PC-9 (cell line): Measurements from ENCODE around the gene ADCY2. TPM values are rescaled to one million over a fixed set of nuclear protein-coding genes. Genes with fewer than 3 reads are reported as not detected.

Source experiments
- BruUV-seq: library from RNA; stranded (reverse); fragments of 400-500 nt; replicated peaks from 2 replicates; lab custom pipeline; 2021; lab: Mats Ljungman, UMichigan
- CTCF ChIA-PET: fragments of 300-600 bp; sonication (Branson Sonifier 250); formaldehyde crosslinking; loops from one replicate; lab custom pipeline; 2022; ENCODE audit warnings: antibody characterized with exemption; lab: Charles Lee
- POLR2A ChIA-PET: fragments of 300-600 bp; sonication (Branson Sonifier 250); formaldehyde crosslinking; loops from one replicate; lab custom pipeline; 2022; ENCODE audit warnings: antibody characterized with exemption; ENCODE audit not compliant: unreplicated experiment; lab: Charles Lee
- DNase-seq, 2 experiments: peaks; one replicate each; pipeline versions ENCODE4 v3.0.0 to v3.0.0-alpha.2; 2015 to 2022; ENCODE audit warnings: mixed read lengths in 1 of 2
- H2AFZ ChIP-seq: fragments of 200-600 bp; sonication (generic); 2 replicates; pipeline ENCODE4 v1.8.1; 2017; ENCODE audit warnings: antibody characterized with exemption
- H3F3A ChIP-seq: fragments of 200-600 bp; sonication (generic); 2 replicates; pipeline ENCODE4 v1.8.1; 2017; ENCODE audit warnings: antibody characterized with exemption, mild to moderate bottlenecking, low read depth; ENCODE audit not compliant: insufficient read depth
- H3K27ac ChIP-seq: fragments of 200-600 bp; sonication (generic); 2 replicates; pipeline ENCODE4 v1.6.1; 2016; ENCODE audit warnings: mixed run types
- H3K27me3 ChIP-seq: fragments of 200-600 bp; sonication (generic); 2 replicates; pipeline ENCODE4 v1.6.1; 2016; ENCODE audit warnings: low read depth, mixed run types; ENCODE audit not compliant: insufficient read depth
- H3K36me3 ChIP-seq: fragments of 200-600 bp; sonication (generic); 2 replicates; pipeline ENCODE4 v1.6.1; 2016; ENCODE audit warnings: low read depth, mixed run types
- H3K4me1 ChIP-seq: fragments of 200-600 bp; sonication (generic); replicated peaks from 2 replicates; pipeline ENCODE4 v1.6.1; 2016; ENCODE audit warnings: mixed run types; ENCODE audit not compliant: insufficient read depth
- H3K4me2 ChIP-seq: fragments of 200-600 bp; sonication (generic); 2 replicates; pipeline ENCODE4 v1.6.1; 2017; ENCODE audit warnings: mixed run types
- H3K4me3 ChIP-seq: fragments of 200-600 bp; sonication (generic); 2 replicates; pipeline ENCODE4 v1.6.1; 2016; ENCODE audit warnings: mixed run types
- H3K79me2 ChIP-seq: fragments of 200-600 bp; sonication (generic); 2 replicates; pipeline ENCODE4 v1.6.1; 2017; ENCODE audit warnings: low read depth, mixed run types
- H3K9me2 ChIP-seq: fragments of 200-600 bp; sonication (generic); 2 replicates; pipeline ENCODE4 v1.8.1; 2017; ENCODE audit warnings: mild to moderate bottlenecking; ENCODE audit not compliant: insufficient read depth
- H3K9me3 ChIP-seq: fragments of 200-600 bp; sonication (generic); 2 replicates; pipeline ENCODE4 v1.8.1; 2016; ENCODE audit warnings: low read depth; ENCODE audit not compliant: insufficient read depth
- H4K20me1 ChIP-seq: fragments of 200-600 bp; sonication (generic); 2 replicates; pipeline ENCODE4 v1.8.1; 2017; ENCODE audit not compliant: insufficient read depth
- CTCF ChIP-seq: fragments of 200-600 bp; sonication (generic); conservative IDR thresholded peaks from 2 replicates; pipeline ENCODE4 v1.6.1; 2017; ENCODE audit warnings: mixed run types, antibody characterized with exemption, mild to moderate bottlenecking, moderate library complexity
- EZH2 ChIP-seq: fragments of 200-600 bp; sonication (generic); IDR thresholded peaks from 2 replicates; pipeline ENCODE4 v1.8.0; 2017; ENCODE audit warnings: antibody characterized with exemption, low read depth
- intact Hi-C: fragments of 100-400 bp; cut with micrococcal nuclease; formaldehyde crosslinking; loops from one replicate; pipeline ENCODE4 v1.10.0; 2022; ENCODE audit not compliant: unreplicated experiment
- total RNA-seq: library from RNA; stranded (reverse); gene quantifications from 2 replicates; pipeline ENCODE4 v1.2.3, GENCODE V29; 2021

Gene ADCY2
- total RNA-seq, 1 experiment from 2014 or later = not detected

DNA sequence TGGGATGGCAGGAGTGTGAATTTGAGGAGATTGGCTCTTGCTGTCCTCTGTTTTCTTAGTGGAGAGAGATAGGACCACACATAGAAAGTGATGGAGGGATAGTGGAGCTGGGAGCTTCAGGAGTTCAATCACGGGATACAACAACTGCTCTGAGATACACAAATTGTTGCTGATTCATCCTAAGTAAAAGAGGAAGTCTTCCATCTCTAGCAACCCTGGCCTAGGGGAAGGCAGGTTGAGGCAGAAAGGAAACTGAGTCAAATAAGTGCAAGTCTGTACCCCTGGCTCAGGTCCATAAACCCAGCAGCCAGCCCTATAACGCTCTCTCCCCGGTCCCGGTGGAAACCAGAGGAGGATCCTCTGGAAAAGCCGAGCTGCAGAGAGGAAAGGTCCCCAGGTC, 97.7 kb downstream of the ADCY2 start:
- CTCF ChIA-PET = no interaction called here
- Histone ChIP-seq H3K79me2 (no peaks in the 10 kb centered on the region), H3K36me3 (no peaks in the 10 kb centered on the region), H4K20me1 (no peaks in the 10 kb centered on the region), H3F3A (no peaks in the 10 kb centered on the region), H3K27me3 (no peaks in the 10 kb centered on the region), H3K4me3 (no peak overlapping the region), H3K27ac (no peak overlapping the region), H3K4me2 (no peak overlapping the region), H3K9me3 (no peaks in the 10 kb centered on the region), H2AFZ (no peak overlapping the region), H3K4me1 (no peaks in the 10 kb centered on the region), H3K9me2 (no peaks in the 10 kb centered on the region)
- no peak for DNase-seq
- no peak for TF ChIP-seq CTCF
- TF ChIP-seq EZH2 = no peak
- BruUV-seq = no TSS peak
- POLR2A ChIA-PET = no interaction called here
- intact Hi-C loops = no loop called here

- Histone ChIP-seq H3K27ac (no peak overlapping the region), H3K27me3 (no peaks in the 10 kb centered on the region), H3K36me3 (no peaks in the 10 kb centered on the region), H3K79me2 (no peaks in the 10 kb centered on the region), H3K9me2 (no peaks in the 10 kb centered on the region), H3K4me3 (no peak overlapping the region), H3K4me1 (no peaks in the 10 kb centered on the region), H2AFZ (no peak overlapping the region), H4K20me1 (no peaks in the 10 kb centered on the region), H3K9me3 (no peaks in the 10 kb centered on the region), H3F3A (no peaks in the 10 kb centered on the region), H3K4me2 (no peak overlapping the region)
- intact Hi-C loops = no loop called here
- POLR2A ChIA-PET = interaction anchor here (0.6 kb wide), 1 partner anchor 18 kb away, joined by 3 read pairs; no protein-coding TSS in a partner anchor
- no peak for DNase-seq
- no peak for TF ChIP-seq EZH2
- no peak for TF ChIP-seq CTCF
- no TSS peak for BruUV-seq
- CTCF ChIA-PET = no interaction called here
Observed at GRCh38 chr5:7494481-7495130, 98.7 kb downstream of the ADCY2 start.

DNA sequence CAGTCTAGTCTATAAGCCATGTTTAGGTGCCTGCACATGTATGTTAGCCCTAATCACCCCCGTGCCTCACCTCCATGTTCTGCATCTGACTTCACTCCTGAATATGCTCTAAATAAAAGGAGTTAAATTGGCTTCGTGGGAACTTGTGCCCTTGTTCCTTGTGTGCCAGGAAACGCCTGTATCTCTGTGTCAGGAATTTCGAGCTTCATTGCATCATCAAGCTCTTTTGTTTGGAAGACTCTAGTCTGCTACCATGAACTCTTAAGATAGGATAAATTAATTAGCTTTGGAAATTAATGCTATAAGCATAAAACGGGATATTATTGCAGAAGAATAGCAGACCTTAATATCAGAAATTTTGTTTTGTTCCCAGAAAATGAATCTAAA, 99.2 kb downstream of the ADCY2 start:
- no peaks in the 10 kb centered on the region for H3K27me3 ChIP-seq
- POLR2A ChIA-PET = no interaction called here
- CTCF ChIA-PET = no interaction called here

More for the DNA sequence above, 99.2 kb downstream of the ADCY2 start:
- H3K79me2 ChIP-seq = no peaks in the 10 kb centered on the region
- intact Hi-C loops = no loop called here
- no peak for DNase-seq
- H2AFZ ChIP-seq = no peak overlapping the region
- H3K4me2 ChIP-seq = no peak overlapping the region
- no peak overlapping the region for H3K27ac ChIP-seq
- H3K4me3 ChIP-seq = no peak overlapping the region
- no peaks in the 10 kb centered on the region for H3K9me2 ChIP-seq
- no peaks in the 10 kb centered on the region for H3K36me3 ChIP-seq
- no peaks in the 10 kb centered on the region for H4K20me1 ChIP-seq
- H3K4me1 ChIP-seq = no peaks in the 10 kb centered on the region
- no peaks in the 10 kb centered on the region for H3F3A ChIP-seq
- BruUV-seq = no TSS peak
- no peak for TF ChIP-seq CTCF
- TF ChIP-seq EZH2 = no peak
- no peaks in the 10 kb centered on the region for H3K9me3 ChIP-seq
